Stimulated activated CD4-positive, alpha-beta T cell treated with anti-CD3 and anti-CD28 coated beads, Interleukin-4, amount 100 ng/mL, for 1 hour (primary cell): ENCODE results near the gene SLC22A5.

ENCODE experiments used
- DNase-seq: peaks from one replicate; pipeline ENCODE4 v3.0.0-alpha.2; 2020

SLC22A5 gene

GRCh38 chr5:132368186-132368585, 1.3 kb upstream of the SLC22A5 start:
- DNase-seq: no peak

- no peak for DNase-seq
Measured at GRCh38 chr5:132369007-132369473, 470 bp upstream of the SLC22A5 start.

GRCh38 chr5:132370181-132370970, 866 bp downstream of the SLC22A5 start:
- DNase-seq: no peak

GRCh38 chr5:132370971-132371602, 1.6 kb downstream of the SLC22A5 start:
- no peak for DNase-seq

GRCh38 chr5:132371603-132371994, 2.1 kb downstream of the SLC22A5 start:
- no peak for DNase-seq

GRCh38 chr5:132372127-132372526, 2.6 kb downstream of the SLC22A5 start:
- DNase-seq: no peak

- no peak for DNase-seq
Measured at GRCh38 chr5:132372542-132372941, 3.0 kb downstream of the SLC22A5 start.

GRCh38 chr5:132375957-132376356, 6.4 kb downstream of the SLC22A5 start:
- no peak for DNase-seq

- DNase-seq: no peak
Measured at GRCh38 chr5:132376694-132377641, 7.5 kb downstream of the SLC22A5 start.

GRCh38 chr5:132377738-132378137, 8.2 kb downstream of the SLC22A5 start:
- DNase-seq: no peak

- DNase-seq: no peak
Measured at GRCh38 chr5:132378580-132378979, 9.1 kb downstream of the SLC22A5 start.

GRCh38 chr5:132380047-132380446, 10.5 kb downstream of the SLC22A5 start:
- DNase-seq: no peak

GRCh38 chr5:132380741-132381140, 11.2 kb downstream of the SLC22A5 start:
- DNase-seq: no peak

- DNase-seq: no peak
Measured at GRCh38 chr5:132381614-132382013, 12.1 kb downstream of the SLC22A5 start.

- no peak for DNase-seq
Measured at GRCh38 chr5:132383261-132383660, 13.8 kb downstream of the SLC22A5 start.

- no peak for DNase-seq
Measured at GRCh38 chr5:132383984-132384383, 14.5 kb downstream of the SLC22A5 start.

- no peak for DNase-seq
Measured at GRCh38 chr5:132384506-132385050, 15.1 kb downstream of the SLC22A5 start.

- peak; percentile 49 for DNase-seq
Measured at GRCh38 chr5:132385326-132386105, 16.0 kb downstream of the SLC22A5 start.

GRCh38 chr5:132386644-132387286, 17.3 kb downstream of the SLC22A5 start:
- peak; percentile 72 for DNase-seq

- no peak for DNase-seq
Measured at GRCh38 chr5:132387640-132388117, 18.2 kb downstream of the SLC22A5 start.
